K562 (cell line): ENCODE measurements around the gene PRELID1. TPM values are rescaled to one million over a fixed set of nuclear protein-coding genes. Genes with fewer than 3 reads are reported as not detected.

ENCODE experiments used
- ADNP ChIP-seq: fragments of 200-800 bp; sonication (Bioruptor generic); IDR thresholded peaks from 2 replicates; pipeline ENCODE4 v1.6.1; 2016; ENCODE audit warnings: missing genetic modification characterization, missing compliant biosample characterization
- C11orf30 ChIP-seq: fragments of 450-650 bp; IDR thresholded peaks from 2 replicates; pipeline ENCODE4 v1.6.1; 2016; ENCODE audit warnings: low read depth, mild to moderate bottlenecking
- CHCHD3 ChIP-seq: fragments of 250-450 bp; sonication (Bioruptor Pico); IDR thresholded peaks from 2 replicates; pipeline ENCODE4 v2.1.2; 2022; ENCODE audit warnings: mild to moderate bottlenecking
- ELF4 ChIP-seq: fragments of 450-650 bp; formaldehyde crosslinking; IDR thresholded peaks from 2 replicates; pipeline ENCODE4 v1.4.0; 2022; ENCODE audit warnings: missing genetic modification characterization
- FOXM1 ChIP-seq, 2 experiments: fragments of 450-650 bp in 1 of 2; sonication (generic) in 1 of 2; formaldehyde crosslinking in 1 of 2; IDR thresholded peaks; 2 replicates each; pipeline versions ENCODE4 v1.6.1 to v1.9.0; 2017 to 2022; ENCODE audit warnings: low read depth in 2 of 2, mild to moderate bottlenecking in 2 of 2, missing genetic modification reagents in 1 of 2, moderate library complexity in 1 of 2
- GATA2 ChIP-seq: sonication (generic); formaldehyde crosslinking; IDR thresholded peaks from 2 replicates; pipeline ENCODE4 v1.4.0; 2020; ENCODE audit warnings: mild to moderate bottlenecking, missing genetic modification reagents
- ILF3 ChIP-seq: fragments of 450-650 bp; IDR thresholded peaks from 2 replicates; pipeline ENCODE4 v1.6.1; 2018; ENCODE audit warnings: antibody characterized with exemption, mild to moderate bottlenecking, moderate library complexity, borderline replicate concordance
- OTX1 ChIP-seq: fragments of 450-650 bp; formaldehyde crosslinking; IDR thresholded peaks from 2 replicates; pipeline ENCODE4 v1.4.0; 2022; ENCODE audit warnings: mild to moderate bottlenecking
- PML ChIP-seq: IDR thresholded peaks from 2 replicates; pipeline ENCODE4 v1.6.1; 2012; ENCODE audit warnings: low read length, inconsistent platforms
- POLR3G ChIP-seq: IDR thresholded peaks from 2 replicates; pipeline ENCODE4 v1.6.1; 2011; ENCODE audit not compliant: insufficient read length, insufficient replicate concordance; ENCODE audit errors: extremely low read depth
- RBM39 ChIP-seq: fragments of 200-400 bp; formaldehyde crosslinking; optimal IDR thresholded peaks from 2 replicates; pipeline ENCODE3; 2018; ENCODE audit warnings: low read depth, low read length
- RFX5 ChIP-seq: IDR thresholded peaks from 2 replicates; pipeline ENCODE4 v1.6.1; 2011; ENCODE audit warnings: low read depth, mild to moderate bottlenecking, improper control_type of control experiment, low read length
- SMAD4 ChIP-seq: fragments of 250-450 bp; sonication (Bioruptor Pico); conservative IDR thresholded peaks from 2 replicates; pipeline ENCODE4 v1.8.0; 2021; ENCODE audit warnings: inconsistent platforms, mild to moderate bottlenecking, moderate library complexity
- ZNF134 ChIP-seq: fragments of 250-450 bp; sonication (Bioruptor Pico); conservative IDR thresholded peaks from 2 replicates; pipeline ENCODE4 v1.4.0; 2020
- ZNF444 ChIP-seq: fragments of 250-450 bp; sonication (Bioruptor Pico); IDR thresholded peaks from 2 replicates; pipeline ENCODE4 v1.4.0; 2020; ENCODE audit warnings: mild to moderate bottlenecking, moderate library complexity
- polyA plus RNA-seq, 8 experiments: library from polyadenylated mRNA; depleted of rRNA in 4 of 8; stranded (reverse) in 5 of 8; unstranded in 3 of 8; fragments of >200 nt; fragmentation: Nextera tagmentation in 2 of 8; fragmentation: Illumina TruSeq in 1 of 8; extraction: Ambion mirVana in 2 of 8; extraction: Trizol in 1 of 8; gene quantifications; 2 replicates each; pipeline versions ENCODE4 v1.2.1 to v1.2.3, GENCODE V29; 2011 to 2014; ENCODE audit warnings: inconsistent platforms in 1 of 8, missing spikeins in 1 of 8
- total RNA-seq, 7 experiments: library from RNA; depleted of rRNA in 6 of 7; stranded (reverse); fragments of >200 nt in 6 of 7; fragmentation: Illumina TruSeq in 2 of 7; extraction: Trizol in 2 of 7; gene quantifications; 2 replicates each; pipeline versions ENCODE4 v1.2.1 to v1.2.3, GENCODE V29; 2011 to 2021; ENCODE audit warnings: low replicate concordance in 1 of 7
- TF ChIP-seq, protein P1 (sequence below): sonication (generic); formaldehyde crosslinking; IDR thresholded peaks from 2 replicates; pipeline ENCODE4 v1.8.0; 2023; ENCODE audit warnings: missing genetic modification reagents, mild to moderate bottlenecking, borderline replicate concordance
- TF ChIP-seq, protein P2 (sequence below): sonication (generic); formaldehyde crosslinking; IDR thresholded peaks from 2 replicates; pipeline ENCODE4 v1.8.1; 2023; ENCODE audit warnings: mild to moderate bottlenecking, missing genetic modification reagents
- TF ChIP-seq, protein P3 (sequence below), 2 experiments: fragments of 450-650 bp; IDR thresholded peaks; 2 replicates each; pipeline ENCODE4 v1.6.1; 2016

PRELID1 gene
- total and polyA plus RNA-seq, 9 of the 15 experiments (the other 6 are each of a cell fraction or from before 2014, with no cell fraction given): 40.1 to 484 (median 340) TPM

DNA sequence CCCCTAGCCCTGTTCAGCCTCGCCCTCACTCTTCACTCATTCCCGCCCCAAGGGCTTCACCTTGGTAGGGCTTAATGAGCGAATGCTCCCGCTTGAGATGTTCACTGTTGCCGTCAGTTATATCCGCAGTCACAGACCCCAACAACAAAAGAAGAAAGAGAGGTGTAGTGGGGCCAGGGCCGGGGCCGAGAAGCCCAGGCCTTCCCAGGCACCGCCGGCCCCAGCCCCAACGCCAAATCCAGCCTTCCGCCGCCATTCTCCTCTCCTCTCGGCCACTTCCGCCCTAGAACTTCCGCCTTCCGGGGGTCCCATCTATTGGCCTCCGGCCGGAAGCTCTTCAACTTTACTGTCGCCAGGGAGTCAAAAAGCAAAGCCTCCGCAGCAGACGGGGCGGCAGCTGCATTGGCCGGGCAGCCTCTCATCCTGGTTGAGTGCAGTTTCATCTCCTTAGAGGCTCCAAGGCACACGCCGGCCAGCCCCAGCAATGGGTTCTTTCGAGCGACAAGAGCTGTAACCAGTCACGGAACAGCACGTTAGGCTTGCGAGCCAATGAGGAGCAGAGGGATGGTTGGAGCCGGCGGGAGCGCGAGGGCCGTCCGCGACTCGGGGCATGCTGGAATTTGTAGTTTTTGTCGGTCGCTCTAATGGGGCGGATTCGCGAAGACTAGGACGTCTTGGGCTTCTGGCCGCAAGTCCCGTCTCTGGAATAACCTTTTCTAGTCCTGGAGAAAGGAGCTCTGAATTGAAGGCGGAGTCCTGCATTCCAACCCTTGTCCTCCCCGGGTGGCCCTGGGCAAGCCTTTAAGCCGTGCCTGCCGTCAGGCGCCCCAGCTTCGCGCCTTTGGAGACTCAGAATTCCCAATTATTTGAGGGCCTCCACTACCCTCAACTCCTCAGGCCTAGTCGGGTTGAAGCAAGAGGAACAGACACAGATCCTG is 48.1 kb downstream of the PRELID1 start, which contains the start of gene LMAN2 (continued):
- TF ChIP-seq, protein P1, sequence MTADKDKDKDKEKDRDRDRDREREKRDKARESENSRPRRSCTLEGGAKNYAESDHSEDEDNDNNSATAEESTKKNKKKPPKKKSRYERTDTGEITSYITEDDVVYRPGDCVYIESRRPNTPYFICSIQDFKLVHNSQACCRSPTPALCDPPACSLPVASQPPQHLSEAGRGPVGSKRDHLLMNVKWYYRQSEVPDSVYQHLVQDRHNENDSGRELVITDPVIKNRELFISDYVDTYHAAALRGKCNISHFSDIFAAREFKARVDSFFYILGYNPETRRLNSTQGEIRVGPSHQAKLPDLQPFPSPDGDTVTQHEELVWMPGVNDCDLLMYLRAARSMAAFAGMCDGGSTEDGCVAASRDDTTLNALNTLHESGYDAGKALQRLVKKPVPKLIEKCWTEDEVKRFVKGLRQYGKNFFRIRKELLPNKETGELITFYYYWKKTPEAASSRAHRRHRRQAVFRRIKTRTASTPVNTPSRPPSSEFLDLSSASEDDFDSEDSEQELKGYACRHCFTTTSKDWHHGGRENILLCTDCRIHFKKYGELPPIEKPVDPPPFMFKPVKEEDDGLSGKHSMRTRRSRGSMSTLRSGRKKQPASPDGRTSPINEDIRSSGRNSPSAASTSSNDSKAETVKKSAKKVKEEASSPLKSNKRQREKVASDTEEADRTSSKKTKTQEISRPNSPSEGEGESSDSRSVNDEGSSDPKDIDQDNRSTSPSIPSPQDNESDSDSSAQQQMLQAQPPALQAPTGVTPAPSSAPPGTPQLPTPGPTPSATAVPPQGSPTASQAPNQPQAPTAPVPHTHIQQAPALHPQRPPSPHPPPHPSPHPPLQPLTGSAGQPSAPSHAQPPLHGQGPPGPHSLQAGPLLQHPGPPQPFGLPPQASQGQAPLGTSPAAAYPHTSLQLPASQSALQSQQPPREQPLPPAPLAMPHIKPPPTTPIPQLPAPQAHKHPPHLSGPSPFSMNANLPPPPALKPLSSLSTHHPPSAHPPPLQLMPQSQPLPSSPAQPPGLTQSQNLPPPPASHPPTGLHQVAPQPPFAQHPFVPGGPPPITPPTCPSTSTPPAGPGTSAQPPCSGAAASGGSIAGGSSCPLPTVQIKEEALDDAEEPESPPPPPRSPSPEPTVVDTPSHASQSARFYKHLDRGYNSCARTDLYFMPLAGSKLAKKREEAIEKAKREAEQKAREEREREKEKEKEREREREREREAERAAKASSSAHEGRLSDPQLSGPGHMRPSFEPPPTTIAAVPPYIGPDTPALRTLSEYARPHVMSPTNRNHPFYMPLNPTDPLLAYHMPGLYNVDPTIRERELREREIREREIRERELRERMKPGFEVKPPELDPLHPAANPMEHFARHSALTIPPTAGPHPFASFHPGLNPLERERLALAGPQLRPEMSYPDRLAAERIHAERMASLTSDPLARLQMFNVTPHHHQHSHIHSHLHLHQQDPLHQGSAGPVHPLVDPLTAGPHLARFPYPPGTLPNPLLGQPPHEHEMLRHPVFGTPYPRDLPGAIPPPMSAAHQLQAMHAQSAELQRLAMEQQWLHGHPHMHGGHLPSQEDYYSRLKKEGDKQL (CRISPR knock-in tag): no peak
- TF ChIP-seq GATA2 (CRISPR knock-in tag): no peak
- TF ChIP-seq ILF3: no peak
- TF ChIP-seq, protein P2, sequence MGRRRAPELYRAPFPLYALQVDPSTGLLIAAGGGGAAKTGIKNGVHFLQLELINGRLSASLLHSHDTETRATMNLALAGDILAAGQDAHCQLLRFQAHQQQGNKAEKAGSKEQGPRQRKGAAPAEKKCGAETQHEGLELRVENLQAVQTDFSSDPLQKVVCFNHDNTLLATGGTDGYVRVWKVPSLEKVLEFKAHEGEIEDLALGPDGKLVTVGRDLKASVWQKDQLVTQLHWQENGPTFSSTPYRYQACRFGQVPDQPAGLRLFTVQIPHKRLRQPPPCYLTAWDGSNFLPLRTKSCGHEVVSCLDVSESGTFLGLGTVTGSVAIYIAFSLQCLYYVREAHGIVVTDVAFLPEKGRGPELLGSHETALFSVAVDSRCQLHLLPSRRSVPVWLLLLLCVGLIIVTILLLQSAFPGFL (CRISPR knock-in tag): peak; percentile 76
- TF ChIP-seq OTX1: peak; percentile 67; the same call in 1 of the 2 replicates
- no peak for TF ChIP-seq RBM39
- peak; percentile 64; the same call in 1 of the 2 replicates for TF ChIP-seq FOXM1 (IDR thresholded peaks at IDR 0.05; ENCODE audit: low read depth)
- 0 out of 2 replicates have a peak, but pooled peaks have one; percentile 53 for TF ChIP-seq FOXM1 (CRISPR knock-in tag; IDR thresholded peaks at IDR 0.05; ENCODE audit: low read depth)
- TF ChIP-seq C11orf30: peak; percentile 100
- no peak for TF ChIP-seq RFX5
- TF ChIP-seq ADNP (tag): no peak
- no peak for TF ChIP-seq SMAD4 (CRISPR knock-in tag)
- TF ChIP-seq ZNF444: no peak
- no peak for TF ChIP-seq CHCHD3
- TF ChIP-seq POLR3G: no peak
- TF ChIP-seq ELF4 (CRISPR knock-in tag): peak; percentile 97
- TF ChIP-seq, protein P3, sequence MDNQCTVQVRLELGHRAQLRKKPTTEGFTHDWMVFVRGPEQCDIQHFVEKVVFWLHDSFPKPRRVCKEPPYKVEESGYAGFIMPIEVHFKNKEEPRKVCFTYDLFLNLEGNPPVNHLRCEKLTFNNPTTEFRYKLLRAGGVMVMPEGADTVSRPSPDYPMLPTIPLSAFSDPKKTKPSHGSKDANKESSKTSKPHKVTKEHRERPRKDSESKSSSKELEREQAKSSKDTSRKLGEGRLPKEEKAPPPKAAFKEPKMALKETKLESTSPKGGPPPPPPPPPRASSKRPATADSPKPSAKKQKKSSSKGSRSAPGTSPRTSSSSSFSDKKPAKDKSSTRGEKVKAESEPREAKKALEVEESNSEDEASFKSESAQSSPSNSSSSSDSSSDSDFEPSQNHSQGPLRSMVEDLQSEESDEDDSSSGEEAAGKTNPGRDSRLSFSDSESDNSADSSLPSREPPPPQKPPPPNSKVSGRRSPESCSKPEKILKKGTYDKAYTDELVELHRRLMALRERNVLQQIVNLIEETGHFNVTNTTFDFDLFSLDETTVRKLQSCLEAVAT (IDR thresholded peaks at IDR 0.05): peak; percentile 52 to 69; a peak in 2 of 4 replicates
- no peak for TF ChIP-seq ZNF134 (CRISPR knock-in tag)
- TF ChIP-seq PML: peak; percentile 86
